A549 treated with CORT108297 at 1 μM for 4 hours (cell line): ENCODE results near the gene ZXDB. TPM values are rescaled to one million over a fixed set of nuclear protein-coding genes. Genes with fewer than 3 reads are reported as not detected.

Source experiments
- total RNA-seq: library from RNA; stranded (reverse); fragments of 200-300 nt; extraction: Qiagen RNA extraction; gene quantifications from 5 replicates; pipeline ENCODE4 v1.2.3, GENCODE V29; 2022

ZXDB gene
- total RNA-seq = 6.0 to 8.5 TPM (median 6.6 TPM) in 5 replicates

GRCh38 chrX:57591284-57592159, at the start of gene ZXDB:
ZXDB (plus strand) TSS chrX:57592011; CDS start chrX:57592049, 38 bp downstream.

Other genes with a start within 250 kb of the ZXDB start
- not detected in 5 replicates for gene NLRP2B, start 88.2 kb downstream of the ZXDB start, total RNA-seq